Osteoblast (primary cell): ENCODE measurements around the gene NAV2. TPM values are rescaled to one million over a fixed set of nuclear protein-coding genes. Genes with fewer than 3 reads are reported as not detected.

Experiments
- DNase-seq: peaks from one replicate; pipeline ENCODE4 v3.0.0; 2011; ENCODE audit warnings: low spot score, mixed read lengths; ENCODE audit not compliant: insufficient read length; ENCODE audit errors: missing footprints
- H2AFZ ChIP-seq: 2 replicates; pipeline ENCODE4 v1.6.0; 2011; ENCODE audit warnings: mild to moderate bottlenecking, low read length
- H3K27ac ChIP-seq: 2 replicates; pipeline ENCODE4 v1.5.1; 2011; ENCODE audit warnings: mild to moderate bottlenecking, low read depth, low read length, moderate library complexity
- H3K27me3 ChIP-seq: 2 replicates; pipeline ENCODE4 v1.6.0; 2012; ENCODE audit warnings: mild to moderate bottlenecking, control low read depth, inconsistent platforms, low read length, moderate library complexity; ENCODE audit not compliant: insufficient read depth
- H3K36me3 ChIP-seq: 2 replicates; pipeline ENCODE4 v1.5.1; 2011; ENCODE audit warnings: mild to moderate bottlenecking, low read length, control low read depth, moderate library complexity; ENCODE audit not compliant: insufficient read depth
- H3K4me1 ChIP-seq: 2 replicates; pipeline ENCODE4 v1.5.1; 2011; ENCODE audit warnings: mild to moderate bottlenecking, low read length, control low read depth, moderate library complexity; ENCODE audit not compliant: insufficient read depth
- H3K4me2 ChIP-seq: 2 replicates; pipeline ENCODE4 v1.6.0; 2011; ENCODE audit warnings: mild to moderate bottlenecking, low read length; ENCODE audit not compliant: insufficient read depth
- H3K4me3 ChIP-seq: fragments of 200-600 bp; sonication (generic); 3 replicates; pipeline ENCODE4 v1.5.1; 2012; ENCODE audit warnings: mild to moderate bottlenecking, low read length, inconsistent platforms; ENCODE audit not compliant: insufficient read depth
- H3K79me2 ChIP-seq: 2 replicates; pipeline ENCODE4 v1.6.0; 2012; ENCODE audit warnings: mild to moderate bottlenecking, low read length, control low read depth, inconsistent platforms; ENCODE audit not compliant: insufficient read depth
- H3K9me3 ChIP-seq: 2 replicates; pipeline ENCODE4 v1.5.1; 2011; ENCODE audit warnings: low read depth, low read length, control low read depth
- H4K20me1 ChIP-seq: 2 replicates; pipeline ENCODE4 v1.6.0; 2012; ENCODE audit warnings: mild to moderate bottlenecking, low read length, control low read depth; ENCODE audit not compliant: insufficient read depth
- CTCF ChIP-seq: IDR thresholded peaks from 2 replicates; pipeline ENCODE4 v1.5.1; 2011; ENCODE audit warnings: mild to moderate bottlenecking, low read depth, low read length, moderate library complexity; ENCODE audit errors: extremely low read depth
- total RNA-seq: library from RNA; depleted of rRNA; stranded (reverse); fragments of >200 nt; gene quantifications from 2 replicates; pipeline ENCODE4 v1.2.3, GENCODE V29; 2012

NAV2 gene
- total RNA-seq, 1 donor: 8.7 TPM

GRCh38 chr11:19690885-19691284 lies 21.8 kb upstream of the NAV2 start:
- Histone ChIP-seq H3K79me2 (no peaks in the 10 kb centered on the region), H3K4me2 (no peak overlapping the region), H4K20me1 (no peaks in the 10 kb centered on the region), H3K27me3 (no peaks in the 10 kb centered on the region), H2AFZ (no peak overlapping the region), H3K36me3 (no peaks in the 10 kb centered on the region), H3K4me3 (no peak overlapping the region), H3K27ac (no peak overlapping the region), H3K4me1 (no peaks in the 10 kb centered on the region), H3K9me3 (no peaks in the 10 kb centered on the region)
- no peak for DNase-seq
- TF ChIP-seq CTCF: no peak

- Histone ChIP-seq H3K36me3 (no peaks in the 10 kb centered on the region), H3K79me2 (no peaks in the 10 kb centered on the region), H3K9me3 (no peaks in the 10 kb centered on the region), H2AFZ (no peak overlapping the region), H4K20me1 (no peaks in the 10 kb centered on the region), H3K4me3 (no peak overlapping the region), H3K27me3 (no peaks in the 10 kb centered on the region), H3K4me2 (no peak overlapping the region), H3K4me1 (no peaks in the 10 kb centered on the region), H3K27ac (no peak overlapping the region)
- TF ChIP-seq CTCF: no peak
- DNase-seq: no peak
These were observed 20.7 kb upstream of the NAV2 start for GRCh38 chr11:19691815-19692500.

- Histone ChIP-seq H3K27me3 (no peaks in the 10 kb centered on the region), H3K4me1 (no peaks in the 10 kb centered on the region), H3K79me2 (no peaks in the 10 kb centered on the region)
These were observed 19.5 kb upstream of the NAV2 start for GRCh38 chr11:19693146-19693545.

More at GRCh38 chr11:19693146-19693545, 19.5 kb upstream of the NAV2 start:
- H3K9me3 ChIP-seq: no peaks in the 10 kb centered on the region
- no peak overlapping the region for H3K27ac ChIP-seq
- DNase-seq: no peak
- H3K4me3 ChIP-seq: no peak overlapping the region
- no peak for TF ChIP-seq CTCF
- no peaks in the 10 kb centered on the region for H4K20me1 ChIP-seq
- H3K4me2 ChIP-seq: no peak overlapping the region
- no peak overlapping the region for H2AFZ ChIP-seq
- no peaks in the 10 kb centered on the region for H3K36me3 ChIP-seq
